HG03521 (cell line): ENCODE results near the gene MISP.

ENCODE experiments used
- ATAC-seq: cut with Tn5 transposase; IDR thresholded peaks from one replicate; pipeline ENCODE4 v1.9.1; 2021; ENCODE audit warnings: mild to moderate bottlenecking, moderate library complexity; ENCODE audit not compliant: unreplicated experiment

MISP gene

GRCh38 chr19:795691-796581 is 45.0 kb downstream of the MISP start:
- ATAC-seq = no peak

DNA sequence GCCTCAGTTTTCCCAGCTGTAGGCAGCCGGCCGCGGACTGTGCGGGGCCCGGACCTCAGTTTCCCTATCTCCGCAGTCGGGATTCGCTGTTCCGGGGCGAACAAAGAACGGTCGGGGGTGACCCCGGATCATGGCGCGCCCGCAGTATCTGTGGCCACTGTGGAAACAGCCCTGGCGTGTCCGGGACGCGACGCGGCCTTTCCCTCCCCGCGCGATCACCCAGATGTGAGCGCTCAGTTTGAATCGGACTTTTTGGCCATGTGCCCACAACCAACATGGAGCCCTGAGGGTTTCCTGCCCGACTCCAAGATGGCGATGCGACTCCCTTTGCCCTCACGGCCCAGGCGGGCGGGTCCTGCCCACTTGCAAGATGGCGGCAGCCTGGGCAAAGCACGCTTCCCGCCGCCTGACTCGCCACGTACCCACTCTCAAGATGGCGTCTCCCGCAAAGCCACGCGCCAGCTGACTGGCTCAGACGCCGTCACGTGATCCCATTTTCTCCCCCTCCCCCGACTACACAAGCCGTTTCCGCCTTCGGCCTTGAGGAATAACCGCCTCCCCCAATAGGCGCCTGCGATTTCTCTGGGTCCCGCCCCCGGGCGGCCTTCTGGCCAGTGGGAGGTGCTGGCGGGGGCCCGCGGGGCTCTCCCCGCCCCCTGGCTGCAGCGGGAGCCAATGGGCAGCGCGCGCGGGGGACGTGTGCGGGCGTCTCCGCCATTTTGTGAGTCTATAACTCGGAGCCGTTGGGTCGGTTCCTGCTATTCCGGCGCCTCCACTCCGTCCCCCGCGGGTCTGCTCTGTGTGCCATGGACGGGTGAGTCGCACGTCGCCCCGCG is 46.0 kb downstream of the MISP start, which contains the start of gene PTBP1:
PTBP1 (plus strand) TSS at position 761 of the 836 bp plus-strand sequence; CDS start at position 807, 46 bp downstream.
- ATAC-seq = peak; percentile 80

DNA sequence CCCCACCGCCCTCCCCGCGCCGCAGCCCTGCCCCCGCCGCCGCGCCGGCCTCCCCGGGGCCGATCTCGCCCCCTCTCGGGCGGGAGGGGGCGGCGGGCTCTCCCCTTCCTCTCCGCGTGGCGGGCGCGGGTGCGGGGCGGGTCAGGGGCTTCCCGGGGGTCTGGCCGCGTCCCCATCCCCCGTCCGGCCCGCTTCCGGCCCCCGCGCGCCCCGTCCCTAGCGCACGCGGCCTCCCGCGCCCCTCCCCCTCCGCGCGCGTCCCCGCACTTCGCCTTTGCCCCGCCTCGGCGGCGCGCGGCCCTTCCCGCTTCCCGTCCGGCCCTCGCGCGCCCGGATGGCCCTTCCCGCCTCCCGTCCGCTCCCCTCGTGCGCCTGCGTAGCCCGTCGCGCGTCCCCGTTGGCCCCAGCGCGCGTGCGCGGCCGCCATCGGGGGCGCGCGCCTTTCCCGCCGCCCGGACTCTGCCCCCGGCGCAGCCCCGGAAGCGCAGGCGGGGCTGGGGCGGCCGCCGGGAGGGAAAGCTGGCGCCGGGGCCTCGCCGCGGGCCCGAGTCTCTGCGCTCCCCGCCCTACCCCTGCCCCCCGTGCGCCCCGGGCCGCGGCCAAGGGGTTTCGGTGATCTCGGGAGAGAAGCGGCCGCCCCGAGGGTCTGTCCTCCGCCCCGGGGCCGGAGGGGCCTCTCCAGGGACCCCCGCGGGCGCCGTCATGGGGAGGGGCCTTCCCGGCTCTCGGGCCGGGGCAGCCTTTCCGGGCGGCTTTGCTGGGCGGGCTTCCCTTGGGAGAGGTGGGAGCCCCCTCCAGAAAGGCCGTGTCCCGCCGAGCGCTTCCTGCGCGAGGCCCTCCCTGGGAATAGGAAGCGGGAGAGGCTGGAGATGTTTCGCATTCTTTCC is 46.9 kb downstream of the MISP start:
- peak; percentile 45 for ATAC-seq

DNA sequence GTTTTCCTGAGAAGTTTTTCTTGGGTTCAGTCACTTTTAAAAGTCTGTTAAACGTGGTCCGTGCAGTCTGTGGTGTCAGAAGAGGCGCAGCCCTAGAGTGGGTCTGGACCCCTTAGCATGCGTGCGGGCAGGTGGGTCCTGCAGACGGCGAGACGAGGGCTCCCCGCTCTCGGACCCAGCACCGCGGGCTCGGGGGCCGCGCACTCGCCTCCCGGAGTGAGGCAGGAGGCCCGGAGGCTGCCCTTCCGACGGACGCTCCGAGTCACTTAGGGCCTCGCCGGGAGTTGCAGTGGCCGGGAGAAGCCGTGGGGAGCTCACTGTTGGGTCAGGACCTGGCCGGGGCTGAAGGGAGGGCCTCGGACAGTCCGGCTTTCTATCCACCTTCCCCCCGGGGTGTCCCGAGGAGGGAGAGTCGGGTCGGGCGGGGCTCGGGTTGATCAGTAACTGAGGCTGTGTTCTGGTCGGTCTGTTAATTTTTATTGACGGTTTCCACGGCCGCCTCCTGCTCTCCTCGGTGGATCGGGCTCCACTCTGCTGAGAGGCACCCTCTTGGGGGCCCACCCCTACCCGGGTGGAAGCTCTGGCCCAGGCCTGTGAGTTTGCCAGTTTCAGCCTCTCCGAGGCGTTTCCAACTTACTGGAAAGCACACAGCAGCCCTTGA is 47.6 kb downstream of the MISP start:
- ATAC-seq = no peak

DNA sequence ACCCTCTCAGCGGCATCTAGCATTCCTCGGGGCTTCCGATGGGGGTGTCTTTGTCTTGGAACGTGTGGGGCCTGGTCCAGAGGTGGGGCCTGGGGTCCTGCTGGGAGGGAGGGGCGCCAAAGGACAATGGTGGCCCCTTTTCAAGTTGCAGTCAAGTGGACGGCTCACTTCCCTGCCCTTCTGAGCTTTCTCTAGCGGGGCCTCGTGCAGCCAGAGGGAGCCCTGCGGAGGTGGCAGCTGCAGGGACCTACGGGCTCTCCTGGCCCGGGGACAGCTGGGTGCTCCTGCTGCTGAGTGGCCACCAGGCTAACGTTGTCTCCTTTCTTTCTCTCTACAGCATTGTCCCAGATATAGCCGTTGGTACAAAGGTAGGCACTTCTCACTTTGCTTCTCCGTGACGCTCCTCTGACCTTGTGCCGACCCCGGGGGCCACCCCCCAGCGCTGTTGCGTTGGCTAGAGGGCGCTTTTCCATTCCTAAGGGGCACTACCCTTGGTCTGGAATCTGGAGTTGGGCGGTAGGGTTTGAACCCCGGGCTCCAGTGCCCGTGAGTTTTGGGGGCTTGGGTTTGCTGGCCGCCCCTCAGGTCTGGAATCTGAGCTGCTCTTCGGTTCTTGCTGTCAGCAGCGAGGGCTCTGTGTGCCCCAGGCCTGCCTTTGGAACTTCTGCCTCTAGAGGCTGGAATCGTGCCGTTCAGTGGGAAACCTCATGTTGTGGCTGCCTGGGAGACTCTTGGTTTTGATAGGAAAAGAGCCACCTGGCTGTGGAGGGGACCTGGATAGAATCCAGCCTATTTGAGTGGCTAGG is 48.4 kb downstream of the MISP start:
- ATAC-seq = no peak

GRCh38 chr19:800360-801029 is 49.6 kb downstream of the MISP start:
- ATAC-seq = no peak

DNA sequence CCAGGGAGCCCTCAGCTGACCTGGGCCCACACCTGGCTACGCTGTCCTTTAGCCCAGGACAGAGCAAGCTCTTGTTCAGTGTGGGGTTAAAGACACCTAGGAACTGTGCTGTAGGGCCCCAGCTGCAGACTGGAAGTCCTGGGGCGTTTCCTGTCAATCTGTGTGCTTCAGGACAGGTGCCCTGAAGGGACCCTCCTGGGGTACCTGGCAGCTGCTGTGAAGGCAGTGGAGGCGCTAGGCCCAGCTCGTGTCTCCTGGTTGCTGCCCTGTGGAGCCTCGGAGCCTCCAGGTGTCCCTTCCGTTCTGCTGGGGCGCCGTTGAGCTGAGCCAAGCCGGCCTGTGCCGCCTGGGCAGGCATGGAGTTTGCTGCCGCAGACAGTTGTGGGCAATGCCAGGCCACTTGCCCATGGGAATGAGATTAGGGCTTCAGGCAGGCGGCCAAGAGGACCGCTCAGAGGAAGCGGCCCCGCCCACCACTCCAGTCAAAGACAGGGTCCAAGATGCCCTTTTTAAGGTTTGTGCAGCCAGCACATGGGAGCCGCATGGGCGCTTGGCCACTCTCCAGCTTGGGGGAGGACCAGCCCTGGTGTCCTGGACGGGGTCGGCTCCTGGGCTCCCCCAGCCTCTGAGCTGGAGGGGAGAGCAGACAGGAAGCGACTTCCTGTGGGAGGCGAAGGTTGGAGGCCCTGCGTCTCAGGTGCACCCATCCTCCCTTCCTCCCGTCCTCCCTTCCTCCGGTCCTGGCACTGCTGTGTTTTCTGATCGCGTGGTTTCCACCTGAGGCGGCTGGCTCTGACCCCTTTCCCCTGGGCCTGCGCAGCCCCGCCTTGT is 50.3 kb downstream of the MISP start:
- ATAC-seq = no peak

- ATAC-seq = no peak
These were observed 51.1 kb downstream of the MISP start for GRCh38 chr19:801861-802497.

GRCh38 chr19:802498-803098 is 51.7 kb downstream of the MISP start:
- ATAC-seq = no peak

DNA sequence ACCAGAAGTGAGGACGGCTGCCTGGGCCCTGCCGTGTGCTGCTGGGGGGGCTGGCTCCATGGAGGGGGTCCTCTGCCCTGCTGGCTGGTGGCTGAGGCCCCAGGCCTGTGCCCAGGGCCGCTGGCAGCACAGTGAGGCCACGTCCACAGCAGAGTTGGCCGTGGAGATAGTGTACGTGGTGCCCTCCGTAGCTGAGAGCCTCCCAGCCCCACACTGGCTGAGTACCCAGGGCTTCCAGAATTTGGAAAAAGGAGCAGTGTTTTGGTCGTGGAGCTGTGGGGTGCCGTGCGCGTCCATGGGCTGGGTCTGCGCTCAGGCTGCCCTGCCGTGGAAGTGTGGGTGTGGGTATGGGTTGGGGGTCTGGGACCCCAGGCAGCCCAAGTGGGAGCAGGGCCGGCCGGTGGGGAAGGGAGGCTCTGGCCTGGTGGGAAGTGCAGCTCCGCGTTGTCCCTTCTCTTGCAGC is 52.2 kb downstream of the MISP start:
- ATAC-seq = no peak

GRCh38 chr19:803686-804418 is 52.9 kb downstream of the MISP start:
- ATAC-seq = no peak

DNA sequence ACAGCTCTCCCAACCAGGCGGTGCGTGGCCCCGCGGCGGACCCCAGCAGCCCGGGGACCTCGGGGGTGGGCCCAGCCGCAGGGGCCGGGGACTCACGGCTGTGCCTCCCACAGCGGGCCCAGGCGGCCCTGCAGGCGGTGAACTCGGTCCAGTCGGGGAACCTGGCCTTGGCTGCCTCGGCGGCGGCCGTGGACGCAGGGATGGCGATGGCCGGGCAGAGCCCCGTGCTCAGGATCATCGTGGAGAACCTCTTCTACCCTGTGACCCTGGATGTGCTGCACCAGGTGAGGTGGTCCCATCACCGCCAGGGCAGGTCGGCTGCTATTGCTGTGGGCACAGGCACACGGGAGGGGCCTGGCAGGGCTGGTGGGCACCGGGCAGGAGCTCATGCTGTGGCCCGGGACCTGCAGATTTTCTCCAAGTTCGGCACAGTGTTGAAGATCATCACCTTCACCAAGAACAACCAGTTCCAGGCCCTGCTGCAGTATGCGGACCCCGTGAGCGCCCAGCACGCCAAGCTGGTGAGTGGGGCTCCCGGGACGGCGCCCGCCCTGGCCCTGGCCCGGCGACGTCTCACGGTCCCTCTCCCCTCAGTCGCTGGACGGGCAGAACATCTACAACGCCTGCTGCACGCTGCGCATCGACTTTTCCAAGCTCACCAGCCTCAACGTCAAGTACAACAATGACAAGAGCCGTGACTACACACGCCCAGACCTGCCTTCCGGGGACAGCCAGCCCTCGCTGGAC is 53.7 kb downstream of the MISP start:
- ATAC-seq = no peak

GRCh38 chr19:805166-805551 is 54.2 kb downstream of the MISP start:
- no peak for ATAC-seq

GRCh38 chr19:805600-806550 is 55.0 kb downstream of the MISP start:
- no peak for ATAC-seq
